HG02610 (cell line): Measurements from ENCODE around the gene EMD.

Experiments used
- ATAC-seq: cut with Tn5 transposase; IDR thresholded peaks from one replicate; pipeline ENCODE4 v1.9.1; 2021; ENCODE audit warnings: mild to moderate bottlenecking, moderate library complexity; ENCODE audit not compliant: unreplicated experiment

EMD gene

GRCh38 chrX:154355094-154355775 is 23.9 kb upstream of the EMD start:
- ATAC-seq, result no peak

- no peak for ATAC-seq
Measured at GRCh38 chrX:154355776-154356140, 23.3 kb upstream of the EMD start.

GRCh38 chrX:154356596-154356995 is 22.5 kb upstream of the EMD start:
- no peak for ATAC-seq

- no peak for ATAC-seq
Measured at GRCh38 chrX:154357205-154357604, 21.9 kb upstream of the EMD start.

- no peak for ATAC-seq
Measured at GRCh38 chrX:154358011-154358410, 21.1 kb upstream of the EMD start.

- ATAC-seq, result no peak
Measured at GRCh38 chrX:154358829-154359228, 20.3 kb upstream of the EMD start.

GRCh38 chrX:154359362-154360154 is 19.5 kb upstream of the EMD start:
- no peak for ATAC-seq

GRCh38 chrX:154360155-154360713 is 18.9 kb upstream of the EMD start:
- no peak for ATAC-seq

GRCh38 chrX:154362085-154362742 is 16.9 kb upstream of the EMD start:
- ATAC-seq, result no peak

GRCh38 chrX:154363706-154364439 is 15.2 kb upstream of the EMD start:
- no peak for ATAC-seq

GRCh38 chrX:154365052-154365600 is 14.0 kb upstream of the EMD start:
- ATAC-seq, result no peak

- ATAC-seq, result no peak
Measured at GRCh38 chrX:154365997-154366665, 13.0 kb upstream of the EMD start.

GRCh38 chrX:154366666-154367055 is 12.4 kb upstream of the EMD start:
- no peak for ATAC-seq

GRCh38 chrX:154367474-154368308 is 11.4 kb upstream of the EMD start:
- ATAC-seq, result no peak

- no peak for ATAC-seq
Measured at GRCh38 chrX:154368630-154369448, 10.3 kb upstream of the EMD start.

- ATAC-seq, result no peak
Measured at GRCh38 chrX:154369449-154370299, 9.4 kb upstream of the EMD start.

GRCh38 chrX:154370300-154371016 is 8.6 kb upstream of the EMD start:
- no peak for ATAC-seq
